Peyer's patch (tissue), 4 donors: ENCODE data around the gene NRXN3.

Experiments used
- POLR2A ChIP-seq, 2 donors: fragments of 450-650 bp; IDR thresholded peaks; one replicate each; pipeline ENCODE4 v1.5.1; 2017; ENCODE audit warnings: antibody characterized with exemption in 2 of 2, mild to moderate bottlenecking in 2 of 2, moderate library complexity in 2 of 2
- TF ChIP-seq, protein P1 (sequence below), 6 experiments: fragments of 450-650 bp in 4 of 6; fragments of 200-600 bp in 2 of 6; sonication (generic) in 1 of 6; IDR thresholded peaks; one replicate each; pipeline ENCODE4 v1.5.1; 2017 to 2019; ENCODE audit warnings: antibody characterized with exemption in 6 of 6, mild to moderate bottlenecking in 3 of 6, moderate library complexity in 1 of 6

DNA sequence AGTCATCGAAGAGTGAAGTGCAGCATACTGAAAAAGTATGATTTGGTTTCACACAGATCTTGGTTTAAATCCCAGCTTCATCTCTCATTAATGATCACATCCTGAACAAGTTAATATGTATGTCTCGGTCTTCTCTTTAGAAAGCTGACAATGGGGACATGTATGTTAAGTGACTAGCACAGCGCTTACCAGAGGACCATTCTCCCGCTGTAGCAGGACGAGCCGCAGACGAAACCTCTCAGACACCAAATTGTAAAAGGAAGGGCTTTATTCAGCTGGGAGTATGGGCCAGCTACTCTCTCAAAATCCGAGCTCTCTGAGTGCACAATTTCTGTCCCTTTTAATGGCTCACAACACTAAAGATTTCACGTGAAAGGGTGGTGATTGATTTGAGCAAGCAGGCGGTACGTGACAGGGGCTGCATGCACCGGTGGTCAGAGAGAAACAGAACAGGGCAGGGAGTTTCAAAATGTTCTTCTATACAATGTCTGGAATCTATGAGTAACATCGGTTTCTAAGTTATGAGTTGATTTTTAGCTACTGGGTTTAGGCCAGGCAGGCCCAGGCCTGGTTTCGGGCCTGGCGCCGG is 1358.7 kb downstream of the NRXN3 start:
- TF ChIP-seq, protein P1, sequence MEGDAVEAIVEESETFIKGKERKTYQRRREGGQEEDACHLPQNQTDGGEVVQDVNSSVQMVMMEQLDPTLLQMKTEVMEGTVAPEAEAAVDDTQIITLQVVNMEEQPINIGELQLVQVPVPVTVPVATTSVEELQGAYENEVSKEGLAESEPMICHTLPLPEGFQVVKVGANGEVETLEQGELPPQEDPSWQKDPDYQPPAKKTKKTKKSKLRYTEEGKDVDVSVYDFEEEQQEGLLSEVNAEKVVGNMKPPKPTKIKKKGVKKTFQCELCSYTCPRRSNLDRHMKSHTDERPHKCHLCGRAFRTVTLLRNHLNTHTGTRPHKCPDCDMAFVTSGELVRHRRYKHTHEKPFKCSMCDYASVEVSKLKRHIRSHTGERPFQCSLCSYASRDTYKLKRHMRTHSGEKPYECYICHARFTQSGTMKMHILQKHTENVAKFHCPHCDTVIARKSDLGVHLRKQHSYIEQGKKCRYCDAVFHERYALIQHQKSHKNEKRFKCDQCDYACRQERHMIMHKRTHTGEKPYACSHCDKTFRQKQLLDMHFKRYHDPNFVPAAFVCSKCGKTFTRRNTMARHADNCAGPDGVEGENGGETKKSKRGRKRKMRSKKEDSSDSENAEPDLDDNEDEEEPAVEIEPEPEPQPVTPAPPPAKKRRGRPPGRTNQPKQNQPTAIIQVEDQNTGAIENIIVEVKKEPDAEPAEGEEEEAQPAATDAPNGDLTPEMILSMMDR (IDR thresholded peaks at IDR 0.05) = no peak
- TF ChIP-seq POLR2A (IDR thresholded peaks at IDR 0.05) = no peak
